GM12878 (cell line): ENCODE results near the gene USP34.

Source experiments
- CREM ChIP-seq: IDR thresholded peaks from 2 replicates; pipeline ENCODE4 v1.6.1; 2014; ENCODE audit warnings: antibody characterized with exemption, low read depth
- POLR2A ChIP-seq: IDR thresholded peaks from 2 replicates; pipeline ENCODE4 v1.6.1; 2011; ENCODE audit warnings: low read depth, mild to moderate bottlenecking, low read length
- RAD21 ChIP-seq: IDR thresholded peaks from 2 replicates; pipeline ENCODE4 v1.6.1; 2011; ENCODE audit warnings: mild to moderate bottlenecking, low read depth, low read length, moderate library complexity; ENCODE audit not compliant: insufficient read depth
- ZSCAN29 ChIP-seq: fragments of 450-650 bp; IDR thresholded peaks from 2 replicates; pipeline ENCODE4 v1.6.1; 2017; ENCODE audit warnings: mild to moderate bottlenecking, moderate library complexity
- TF ChIP-seq, protein P1 (sequence below), 3 experiments: IDR thresholded peaks in 2 of 3; conservative IDR thresholded peaks in 1 of 3; 2 replicates each; pipeline ENCODE4 v1.5.1; 2011; ENCODE audit warnings: low read depth in 3 of 3, low read length in 3 of 3, mild to moderate bottlenecking in 3 of 3, control low read depth in 2 of 3, moderate library complexity in 2 of 3, inconsistent platforms in 1 of 3, mixed read lengths in 1 of 3; ENCODE audit not compliant: control insufficient read depth in 2 of 3, insufficient read depth in 1 of 3; ENCODE audit errors: extremely low read depth in 1 of 3
- TF ChIP-seq, protein P2 (sequence below): IDR thresholded peaks from 2 replicates; pipeline ENCODE4 v1.6.1; 2012; ENCODE audit warnings: mild to moderate bottlenecking, low read depth, low read length

DNA sequence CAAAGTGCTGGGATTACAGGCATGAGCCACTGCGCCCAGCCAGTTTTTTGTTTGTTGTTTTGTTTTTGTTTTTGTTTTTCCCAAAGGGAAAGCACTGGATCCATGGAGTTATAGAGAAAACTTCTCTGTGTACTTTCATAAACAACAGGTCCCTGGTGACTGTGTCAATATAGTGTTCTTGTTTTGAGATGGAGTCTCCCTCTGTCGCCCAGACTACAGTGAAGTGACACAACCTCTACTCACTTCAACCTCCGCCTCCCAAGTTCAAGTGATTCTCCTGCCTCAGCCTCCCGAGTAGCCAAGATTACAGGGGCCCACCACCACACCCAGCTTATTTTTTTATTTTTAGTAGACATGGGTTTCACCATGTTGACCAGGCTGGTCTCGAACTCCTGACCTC lies 16.5 kb downstream of the USP34 start:
- TF ChIP-seq POLR2A (no peak), CREM (no peak), ZSCAN29 (no peak), RAD21 (no peak)
- TF ChIP-seq, protein P1, sequence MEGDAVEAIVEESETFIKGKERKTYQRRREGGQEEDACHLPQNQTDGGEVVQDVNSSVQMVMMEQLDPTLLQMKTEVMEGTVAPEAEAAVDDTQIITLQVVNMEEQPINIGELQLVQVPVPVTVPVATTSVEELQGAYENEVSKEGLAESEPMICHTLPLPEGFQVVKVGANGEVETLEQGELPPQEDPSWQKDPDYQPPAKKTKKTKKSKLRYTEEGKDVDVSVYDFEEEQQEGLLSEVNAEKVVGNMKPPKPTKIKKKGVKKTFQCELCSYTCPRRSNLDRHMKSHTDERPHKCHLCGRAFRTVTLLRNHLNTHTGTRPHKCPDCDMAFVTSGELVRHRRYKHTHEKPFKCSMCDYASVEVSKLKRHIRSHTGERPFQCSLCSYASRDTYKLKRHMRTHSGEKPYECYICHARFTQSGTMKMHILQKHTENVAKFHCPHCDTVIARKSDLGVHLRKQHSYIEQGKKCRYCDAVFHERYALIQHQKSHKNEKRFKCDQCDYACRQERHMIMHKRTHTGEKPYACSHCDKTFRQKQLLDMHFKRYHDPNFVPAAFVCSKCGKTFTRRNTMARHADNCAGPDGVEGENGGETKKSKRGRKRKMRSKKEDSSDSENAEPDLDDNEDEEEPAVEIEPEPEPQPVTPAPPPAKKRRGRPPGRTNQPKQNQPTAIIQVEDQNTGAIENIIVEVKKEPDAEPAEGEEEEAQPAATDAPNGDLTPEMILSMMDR (IDR thresholded peaks at IDR 0.05 in 2 of 3, conservative IDR thresholded peaks at IDR 0.05 in 1 of 3; ENCODE audit: control insufficient read depth in 2 of 3, extremely low read depth in 1 of 3, insufficient read depth in 1 of 3, low read depth in 3 of 3, low read length in 3 of 3): no peak
- TF ChIP-seq, protein P2, sequence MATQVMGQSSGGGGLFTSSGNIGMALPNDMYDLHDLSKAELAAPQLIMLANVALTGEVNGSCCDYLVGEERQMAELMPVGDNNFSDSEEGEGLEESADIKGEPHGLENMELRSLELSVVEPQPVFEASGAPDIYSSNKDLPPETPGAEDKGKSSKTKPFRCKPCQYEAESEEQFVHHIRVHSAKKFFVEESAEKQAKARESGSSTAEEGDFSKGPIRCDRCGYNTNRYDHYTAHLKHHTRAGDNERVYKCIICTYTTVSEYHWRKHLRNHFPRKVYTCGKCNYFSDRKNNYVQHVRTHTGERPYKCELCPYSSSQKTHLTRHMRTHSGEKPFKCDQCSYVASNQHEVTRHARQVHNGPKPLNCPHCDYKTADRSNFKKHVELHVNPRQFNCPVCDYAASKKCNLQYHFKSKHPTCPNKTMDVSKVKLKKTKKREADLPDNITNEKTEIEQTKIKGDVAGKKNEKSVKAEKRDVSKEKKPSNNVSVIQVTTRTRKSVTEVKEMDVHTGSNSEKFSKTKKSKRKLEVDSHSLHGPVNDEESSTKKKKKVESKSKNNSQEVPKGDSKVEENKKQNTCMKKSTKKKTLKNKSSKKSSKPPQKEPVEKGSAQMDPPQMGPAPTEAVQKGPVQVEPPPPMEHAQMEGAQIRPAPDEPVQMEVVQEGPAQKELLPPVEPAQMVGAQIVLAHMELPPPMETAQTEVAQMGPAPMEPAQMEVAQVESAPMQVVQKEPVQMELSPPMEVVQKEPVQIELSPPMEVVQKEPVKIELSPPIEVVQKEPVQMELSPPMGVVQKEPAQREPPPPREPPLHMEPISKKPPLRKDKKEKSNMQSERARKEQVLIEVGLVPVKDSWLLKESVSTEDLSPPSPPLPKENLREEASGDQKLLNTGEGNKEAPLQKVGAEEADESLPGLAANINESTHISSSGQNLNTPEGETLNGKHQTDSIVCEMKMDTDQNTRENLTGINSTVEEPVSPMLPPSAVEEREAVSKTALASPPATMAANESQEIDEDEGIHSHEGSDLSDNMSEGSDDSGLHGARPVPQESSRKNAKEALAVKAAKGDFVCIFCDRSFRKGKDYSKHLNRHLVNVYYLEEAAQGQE: no peak
